Fibroblast of peridontal ligament (primary cell): Measurements from ENCODE around the gene INTS14.
"Not testable (repeated sequence)": the region's sequence is repeated elsewhere in the genome, so short reads cannot be mapped to it uniquely, and the experiment has no call there.

Experiments
- DNase-seq: peaks from one replicate; pipeline ENCODE4 v3.0.0-alpha.2; 2010; ENCODE audit errors: extremely low read depth

The INTS14 gene

GRCh38 chr15:65578904-65579728 is 31.8 kb downstream of the INTS14 start:
- no peak for DNase-seq

DNA sequence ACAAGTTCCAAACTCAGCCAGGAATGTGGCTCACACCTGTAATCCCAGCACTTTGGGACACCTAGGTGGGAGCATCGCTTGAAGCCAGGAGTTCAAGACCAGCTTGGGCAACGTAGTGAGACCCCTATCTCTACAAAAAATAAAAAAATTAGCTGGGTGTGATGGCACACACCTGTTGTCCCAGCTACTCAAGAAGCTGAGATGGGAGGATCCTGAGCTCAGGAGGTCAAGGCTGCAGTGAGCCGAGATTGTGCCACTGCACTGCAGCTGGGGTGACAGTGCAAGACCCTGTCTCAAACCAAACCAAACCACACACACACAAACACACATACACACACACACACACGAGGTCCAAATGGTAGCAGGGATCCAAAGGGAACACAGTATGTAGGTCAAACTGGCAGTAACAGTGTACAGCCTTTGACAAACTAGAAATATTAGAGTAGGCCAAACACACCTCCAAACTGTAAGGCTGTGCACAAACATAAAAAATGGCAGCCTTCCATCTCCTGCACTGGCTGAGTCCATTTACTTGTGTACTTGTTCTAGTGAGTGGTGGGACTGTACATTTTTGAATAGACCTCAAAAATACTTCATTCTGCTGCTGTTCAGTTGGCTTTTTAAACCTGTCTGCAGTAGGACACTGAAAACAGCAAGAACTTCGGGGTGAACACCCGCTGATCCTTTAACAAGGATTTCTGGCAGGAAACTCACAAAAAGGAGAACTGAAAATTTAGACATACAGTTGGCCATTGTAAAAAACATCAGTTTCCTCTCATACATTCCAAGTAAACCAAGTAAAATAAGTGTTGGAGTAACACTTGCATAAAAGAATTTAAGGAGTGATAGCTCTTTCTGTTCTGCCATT is 33.6 kb downstream of the INTS14 start:
- DNase-seq, result no peak

DNA sequence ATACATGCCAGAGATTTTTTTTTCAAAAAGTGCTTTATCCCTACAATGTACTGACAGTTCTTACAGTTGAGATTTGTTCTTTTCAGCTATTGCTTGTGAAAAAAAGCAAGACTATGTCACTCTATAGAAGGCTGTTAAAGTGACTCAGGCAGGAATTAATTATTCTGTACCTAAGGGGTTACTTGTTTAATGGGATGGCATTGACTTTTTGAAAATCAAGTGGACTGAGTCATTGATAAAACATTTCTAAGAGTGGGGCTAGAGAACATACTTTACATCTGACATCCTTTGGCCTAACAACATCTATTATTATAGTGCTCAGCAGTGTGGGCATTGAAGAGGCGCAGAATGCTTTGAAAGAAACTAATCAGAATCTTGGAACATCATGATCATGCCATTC is 34.3 kb downstream of the INTS14 start:
- DNase-seq, result peak; percentile 38

- no peak for DNase-seq
Observed at GRCh38 chr15:65571971-65572370, 39.0 kb downstream of the INTS14 start.

DNA sequence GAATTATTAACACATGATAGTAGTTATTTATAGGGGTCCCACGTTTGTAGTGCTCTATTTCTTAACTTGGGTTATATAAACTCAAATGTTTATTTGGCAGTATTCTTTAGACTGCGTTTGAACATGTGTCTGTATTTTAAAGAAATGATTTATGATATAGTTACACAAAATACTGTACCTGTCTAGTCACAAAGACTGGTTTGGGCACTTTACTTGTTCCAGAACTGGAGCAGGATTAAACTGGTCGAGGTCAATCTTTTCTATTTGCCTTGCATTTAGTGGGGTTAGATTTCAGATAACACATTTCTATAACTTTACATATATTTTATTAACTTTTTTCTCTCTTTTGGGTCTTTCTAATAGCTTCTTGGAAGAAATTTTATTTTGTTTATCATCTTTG is 41.2 kb downstream of the INTS14 start:
- DNase-seq, result no peak

DNA sequence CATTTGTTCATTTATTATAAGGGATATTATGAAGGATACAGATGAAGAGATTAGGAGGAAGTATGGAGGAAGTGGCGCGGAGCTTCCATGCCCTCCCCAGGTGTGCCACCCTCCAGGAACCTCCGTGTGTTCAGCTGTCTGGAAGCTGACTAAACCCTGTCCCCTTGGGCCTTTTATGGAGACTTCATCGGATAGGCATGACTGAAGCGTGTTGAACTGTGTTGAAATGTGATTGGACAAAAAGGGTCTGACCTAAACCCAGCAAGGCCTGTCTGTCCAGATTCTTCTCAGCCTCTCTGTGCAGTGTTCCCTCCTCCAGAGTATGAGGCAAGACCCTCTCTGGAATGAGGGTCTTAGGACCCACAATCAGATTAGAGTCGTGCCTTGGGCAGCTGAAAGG is 49.0 kb downstream of the INTS14 start:
- DNase-seq, result no peak

GRCh38 chr15:65559941-65560340 is 51.0 kb downstream of the INTS14 start:
- DNase-seq, result no peak

- DNase-seq, result no peak
Observed at GRCh38 chr15:65558997-65559760, 51.8 kb downstream of the INTS14 start.

DNA sequence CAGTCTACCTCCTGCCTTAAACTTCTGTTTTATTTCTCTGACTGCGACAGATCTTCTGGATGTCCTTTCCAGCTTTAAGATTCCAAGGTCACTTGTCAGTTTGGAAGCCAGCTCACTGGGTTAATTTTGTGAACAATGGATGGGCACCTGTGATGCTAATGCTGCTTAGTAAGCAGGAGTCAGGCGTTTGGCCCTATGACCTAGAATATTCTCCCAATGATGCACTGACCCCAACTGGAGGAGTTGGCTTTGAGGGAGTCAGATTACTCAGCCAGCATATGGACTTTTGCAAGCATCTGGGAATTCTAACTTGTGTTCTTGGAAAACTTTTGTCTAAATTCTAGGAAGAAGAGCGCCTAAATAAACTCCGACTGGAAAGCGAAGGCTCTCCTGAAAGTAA is 52.6 kb downstream of the INTS14 start:
- DNase-seq, result peak; percentile 66

- DNase-seq, result no peak
Observed at GRCh38 chr15:65556622-65557021, 54.3 kb downstream of the INTS14 start.

DNA sequence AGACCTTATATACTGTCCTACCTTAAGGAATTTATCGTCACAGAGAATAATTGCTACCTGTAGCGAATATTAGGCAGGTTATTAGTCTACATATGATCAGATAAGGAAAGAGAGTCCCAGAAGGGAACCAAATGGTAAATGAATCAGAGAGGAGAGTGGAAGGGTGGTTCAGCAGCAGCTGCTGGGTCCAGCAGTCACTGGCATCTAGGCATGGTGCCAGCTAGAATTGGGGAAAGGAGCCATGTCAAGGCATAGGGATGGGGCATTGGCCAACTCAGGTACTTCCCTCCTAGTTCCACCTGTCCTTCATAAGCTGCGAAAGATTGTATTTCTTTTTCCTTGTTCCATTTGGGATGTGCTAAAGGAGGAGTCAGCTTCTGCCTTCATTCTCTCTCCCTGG is 57.2 kb downstream of the INTS14 start:
- no peak for DNase-seq

DNA sequence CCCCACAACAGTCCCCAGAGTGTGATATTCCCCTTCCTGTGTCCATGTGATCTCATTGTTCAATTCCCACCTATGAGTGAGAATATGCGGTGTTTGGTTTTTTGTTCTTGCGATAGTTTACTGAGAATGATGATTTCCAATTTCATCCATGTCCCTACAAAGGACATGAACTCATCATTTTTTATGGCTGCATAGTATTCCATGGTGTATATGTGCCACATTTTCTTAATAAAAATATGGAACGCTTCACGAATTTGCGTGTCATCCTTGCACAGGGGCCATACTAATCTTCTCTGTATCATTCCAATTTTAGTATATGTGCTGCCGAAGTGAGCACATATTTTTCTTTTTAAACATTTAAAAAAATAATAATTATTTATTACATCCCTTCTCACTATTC is 58.1 kb downstream of the INTS14 start:
- not testable (repeated sequence) for DNase-seq

- no peak for DNase-seq
Observed at GRCh38 chr15:65551183-65551582, 59.7 kb downstream of the INTS14 start.

- DNase-seq, result peak; percentile 73
Observed at GRCh38 chr15:65550681-65551098, 60.2 kb downstream of the INTS14 start.

DNA sequence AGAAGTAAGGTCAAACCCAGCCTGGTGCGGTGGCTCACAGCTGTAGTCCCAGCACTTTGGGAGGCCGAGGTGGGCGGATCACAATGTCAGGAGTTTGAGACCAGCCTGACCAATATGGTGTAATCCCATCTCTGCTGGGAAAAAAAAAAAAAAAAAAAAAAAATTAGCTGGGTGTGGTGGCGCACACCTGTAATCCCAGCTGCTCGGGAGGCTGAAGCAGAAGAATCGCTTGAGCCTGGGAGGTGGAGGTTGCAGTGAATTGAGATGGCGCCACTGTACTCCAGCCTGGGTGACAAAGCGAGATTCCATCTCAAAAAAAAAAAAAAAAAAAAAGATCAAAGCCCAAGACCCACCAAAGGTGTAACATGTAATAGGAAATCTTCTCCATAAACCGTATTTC is 61.6 kb downstream of the INTS14 start:
- not testable (repeated sequence) for DNase-seq

DNA sequence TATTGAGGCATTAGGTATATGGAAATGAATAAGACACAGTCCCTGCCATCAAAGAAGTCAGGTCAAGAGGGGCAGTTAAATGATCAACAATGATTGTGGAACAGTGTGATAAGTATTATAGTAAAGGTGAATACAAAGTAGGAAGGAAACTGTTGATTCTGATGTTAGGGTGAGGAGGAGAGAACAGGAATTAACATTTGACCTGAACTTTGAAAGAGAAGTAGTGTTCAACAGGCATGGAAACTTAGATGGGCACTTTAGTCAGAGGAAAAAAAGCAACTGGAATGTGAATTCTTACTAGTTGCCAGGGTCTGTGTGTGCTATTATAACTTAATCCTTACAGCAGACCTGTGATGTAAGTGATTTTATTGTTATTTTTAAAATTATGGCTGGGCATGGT is 63.1 kb downstream of the INTS14 start:
- no peak for DNase-seq

- DNase-seq, result no peak
Observed at GRCh38 chr15:65541231-65541820, 69.6 kb downstream of the INTS14 start.

DNA sequence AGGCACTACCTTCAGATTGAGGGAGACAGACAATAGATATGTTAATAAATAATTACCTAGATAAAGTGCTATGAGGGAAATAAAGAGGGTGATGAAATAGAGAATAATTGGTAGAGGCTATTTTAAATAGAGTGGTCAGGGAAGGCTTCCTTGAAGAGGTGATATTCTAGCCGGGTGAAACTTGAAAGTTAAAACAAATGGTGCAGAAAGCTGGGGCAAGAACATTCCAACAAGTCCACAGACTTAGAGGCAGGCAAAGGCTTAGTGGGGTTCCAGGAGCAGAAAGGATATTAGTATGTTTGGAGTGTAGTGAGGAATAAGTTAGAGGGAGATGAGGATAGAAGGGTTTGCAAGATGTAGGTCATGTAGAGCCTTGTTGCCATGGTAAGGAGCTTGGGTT is 70.6 kb downstream of the INTS14 start:
- no peak for DNase-seq

GRCh38 chr15:65535192-65535591 is 75.7 kb downstream of the INTS14 start:
- no peak for DNase-seq

- peak; percentile 54 for DNase-seq
Observed at GRCh38 chr15:65533057-65533756, 77.7 kb downstream of the INTS14 start.

DNA sequence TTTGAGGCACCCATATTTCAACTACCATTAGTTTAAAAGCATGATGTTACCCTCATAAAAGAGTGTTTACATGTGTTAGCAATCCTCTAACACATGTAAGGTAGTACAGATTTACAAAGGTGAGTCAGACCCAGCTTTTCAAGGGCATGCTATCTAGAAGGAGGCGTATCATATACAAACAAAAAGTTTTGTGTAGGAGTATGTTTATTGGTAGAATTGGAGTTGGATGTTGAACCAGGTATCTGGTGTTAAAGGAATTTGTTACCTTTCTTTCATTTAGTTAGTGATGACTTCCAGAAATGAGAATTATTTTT is 78.2 kb downstream of the INTS14 start:
- DNase-seq, result peak; percentile 59
